Stimulated activated naive CD8-positive, alpha-beta T cell treated with anti-CD3 and anti-CD28 coated beads, Interleukin-15, Interleukin-2, amounts not matched to agents 100 U/mL and 50 U/mL, for 24 hours (primary cell): Measurements from ENCODE around the gene CARMIL1.
"Not testable (repeated sequence)": the region's sequence is repeated elsewhere in the genome, so short reads cannot be mapped to it uniquely, and the experiment has no call there.

Experiments
- ATAC-seq: fragments of 150-1000 bp; cut with Tn5 transposase; one replicate; pipeline ENCODE4 v1.10.0; 2021
- DNase-seq: peaks from one replicate; pipeline ENCODE4 v3.0.0; 2021

CARMIL1 gene

GRCh38 chr6:25578538-25578937, 299.4 kb downstream of the CARMIL1 start:
- no peak for DNase-seq
- ATAC-seq = no peak

- DNase-seq (no peak), ATAC-seq (no peak)
Observed at GRCh38 chr6:25579391-25579883, 300.3 kb downstream of the CARMIL1 start.

GRCh38 chr6:25579902-25580495, 300.8 kb downstream of the CARMIL1 start:
- DNase-seq (no peak), ATAC-seq (no peak)

- ATAC-seq (no peak), DNase-seq (no peak)
Observed at GRCh38 chr6:25582101-25582500, 302.9 kb downstream of the CARMIL1 start.

GRCh38 chr6:25583099-25583498, 303.9 kb downstream of the CARMIL1 start:
- no peak for DNase-seq
- no peak for ATAC-seq

GRCh38 chr6:25583906-25584305, 304.7 kb downstream of the CARMIL1 start:
- DNase-seq (no peak), ATAC-seq (no peak)

GRCh38 chr6:25585225-25585624, 306.1 kb downstream of the CARMIL1 start:
- ATAC-seq (no peak), DNase-seq (no peak)

- DNase-seq, ATAC-seq: not testable (repeated sequence)
Observed at GRCh38 chr6:25586119-25586518, 306.9 kb downstream of the CARMIL1 start.

GRCh38 chr6:25586927-25587326, 307.8 kb downstream of the CARMIL1 start:
- ATAC-seq = no peak
- no peak for DNase-seq

GRCh38 chr6:25590986-25591385, 311.8 kb downstream of the CARMIL1 start:
- ATAC-seq (no peak), DNase-seq (no peak)

- no peak for DNase-seq
- ATAC-seq = no peak
Observed at GRCh38 chr6:25596928-25597818, 318.0 kb downstream of the CARMIL1 start.

- ATAC-seq (no peak), DNase-seq (no peak)
Observed at GRCh38 chr6:25599516-25600085, 320.4 kb downstream of the CARMIL1 start.

GRCh38 chr6:25601800-25602673, 322.9 kb downstream of the CARMIL1 start:
- DNase-seq (no peak), ATAC-seq (no peak)

- no peak for DNase-seq
- ATAC-seq = no peak
Observed at GRCh38 chr6:25602674-25602982, 323.5 kb downstream of the CARMIL1 start.

- no peak for DNase-seq
- ATAC-seq = no peak
Observed at GRCh38 chr6:25603251-25603650, 324.1 kb downstream of the CARMIL1 start.

GRCh38 chr6:25606151-25606550, 327.0 kb downstream of the CARMIL1 start:
- ATAC-seq = no peak
- no peak for DNase-seq

GRCh38 chr6:25608558-25609174, 329.5 kb downstream of the CARMIL1 start:
- ATAC-seq = no peak
- DNase-seq = no peak

- DNase-seq = no peak
- ATAC-seq = no peak
Observed at GRCh38 chr6:25612666-25613065, 333.5 kb downstream of the CARMIL1 start.

GRCh38 chr6:25613415-25613814, 334.2 kb downstream of the CARMIL1 start:
- no peak for ATAC-seq

GRCh38 chr6:25614052-25614451, 334.9 kb downstream of the CARMIL1 start:
- no peak for ATAC-seq
- DNase-seq = no peak

More at GRCh38 chr6:25613415-25613814, 334.2 kb downstream of the CARMIL1 start:
- DNase-seq = no peak

- ATAC-seq = no peak
- no peak for DNase-seq
Observed at GRCh38 chr6:25615471-25615870, 336.3 kb downstream of the CARMIL1 start.

- DNase-seq (no peak), ATAC-seq (no peak)
Observed at GRCh38 chr6:25617997-25618396, 338.8 kb downstream of the CARMIL1 start.
